GM23338 (cell line): ENCODE results near the gene LARGE1. TPM values are rescaled to one million over a fixed set of nuclear protein-coding genes. Genes with fewer than 3 reads are reported as not detected.

Source experiments
- ATAC-seq: fragments of 200-7000 bp; cut with Tn5 transposase; 3 replicates; pipeline ENCODE4 v1.9.1; 2020
- DNase-seq: peaks from one replicate; pipeline ENCODE4 v3.0.0-alpha.2; 2015; ENCODE audit warnings: low spot score
- H2AFZ ChIP-seq: fragments of 200-600 bp; sonication (generic); 2 replicates; pipeline ENCODE4 v1.8.0; 2016; ENCODE audit warnings: antibody characterized with exemption, mild to moderate bottlenecking, moderate library complexity
- H3F3A ChIP-seq: fragments of 200-600 bp; sonication (generic); replicated peaks from 2 replicates; pipeline ENCODE4 v1.8.0; 2017; ENCODE audit warnings: antibody characterized with exemption, mixed run types, low read depth
- H3K27ac ChIP-seq: fragments of 200-600 bp; sonication (generic); 2 replicates; pipeline ENCODE4 v1.6.1; 2016; ENCODE audit warnings: low read depth
- H3K27me3 ChIP-seq: fragments of 200-600 bp; sonication (generic); 2 replicates; pipeline ENCODE4 v1.8.0; 2016; ENCODE audit warnings: mild to moderate bottlenecking, mixed run types, moderate library complexity; ENCODE audit not compliant: insufficient read depth
- H3K36me3 ChIP-seq: fragments of 200-600 bp; sonication (generic); 2 replicates; pipeline ENCODE4 v1.8.0; 2016; ENCODE audit warnings: mild to moderate bottlenecking; ENCODE audit not compliant: insufficient read depth
- H3K4me1 ChIP-seq: fragments of 200-600 bp; sonication (generic); 2 replicates; pipeline ENCODE4 v1.8.0; 2016; ENCODE audit warnings: mild to moderate bottlenecking, moderate library complexity; ENCODE audit not compliant: insufficient read depth
- H3K4me2 ChIP-seq: fragments of 200-600 bp; sonication (generic); 2 replicates; pipeline ENCODE4 v1.7.1; 2017; ENCODE audit warnings: mixed run types
- H3K4me3 ChIP-seq: fragments of 200-600 bp; sonication (generic); 2 replicates; pipeline ENCODE4 v1.6.1; 2016; ENCODE audit warnings: mixed run types
- H3K79me2 ChIP-seq: fragments of 200-600 bp; sonication (generic); replicated peaks from 2 replicates; pipeline ENCODE4 v1.8.0; 2017; ENCODE audit warnings: mild to moderate bottlenecking; ENCODE audit not compliant: insufficient read depth
- H3K9me2 ChIP-seq: fragments of 200-600 bp; sonication (generic); 2 replicates; pipeline ENCODE4 v1.8.0; 2017; ENCODE audit not compliant: insufficient read depth
- H4K20me1 ChIP-seq: fragments of 200-600 bp; sonication (generic); replicated peaks from 2 replicates; pipeline ENCODE4 v1.8.0; 2017; ENCODE audit warnings: mild to moderate bottlenecking; ENCODE audit not compliant: insufficient read depth
- H3K27ac Mint-ChIP-seq: 2 replicates; pipeline ENCODE4 v1.8.0; 2020; ENCODE audit warnings: inconsistent platforms, mild to moderate bottlenecking, moderate library complexity, mixed read lengths
- H3K27me3 Mint-ChIP-seq: 3 replicates; pipeline ENCODE4 v1.8.0; 2022; ENCODE audit warnings: low read depth, mild to moderate bottlenecking, moderate library complexity, mixed read lengths, inconsistent platforms; ENCODE audit not compliant: insufficient read depth, poor library complexity
- H3K36me3 Mint-ChIP-seq: 3 replicates; pipeline ENCODE4 v1.8.0; 2021; ENCODE audit warnings: low read depth, mild to moderate bottlenecking, inconsistent platforms, moderate library complexity, mixed read lengths
- H3K4me1 Mint-ChIP-seq: 3 replicates; pipeline ENCODE4 v1.8.0; 2020; ENCODE audit warnings: mild to moderate bottlenecking, inconsistent platforms, mixed read lengths
- H3K4me3 Mint-ChIP-seq: 3 replicates; pipeline ENCODE4 v1.8.0; 2021; ENCODE audit warnings: moderate library complexity, mild to moderate bottlenecking, inconsistent platforms, mixed read lengths
- H3K9me3 Mint-ChIP-seq: 3 replicates; pipeline ENCODE4 v1.8.0; 2020; ENCODE audit warnings: moderate library complexity, mild to moderate bottlenecking, inconsistent platforms, mixed read lengths
- CREB1 ChIP-seq: fragments of 250-450 bp; sonication (Bioruptor Pico); IDR thresholded peaks from 2 replicates; pipeline ENCODE4 v1.5.0; 2020; ENCODE audit warnings: low read depth, mild to moderate bottlenecking, moderate library complexity
- POLR2AphosphoS5 ChIP-seq: IDR thresholded peaks from 2 replicates; pipeline ENCODE4 v1.6.1; 2016; ENCODE audit warnings: antibody characterized with exemption, low read depth
- polyA plus RNA-seq: library from polyadenylated mRNA; unstranded; fragments of >200 nt; fragmentation: Nextera tagmentation; extraction: Ambion mirVana; gene quantifications from 2 replicates; pipeline ENCODE4 v1.2.1, GENCODE V29; 2016
- total RNA-seq: library from RNA; depleted of rRNA; stranded (reverse); fragments of >200 nt; shearing (Covaris generic); gene quantifications from 2 replicates; pipeline ENCODE4 v1.2.3, GENCODE V29; 2014
- TF ChIP-seq, protein P1 (sequence below): fragments of 250-450 bp; sonication (Bioruptor Pico); IDR thresholded peaks from 2 replicates; pipeline ENCODE4 v1.5.0; 2020; ENCODE audit warnings: mild to moderate bottlenecking, moderate library complexity
- TF ChIP-seq, protein P2 (sequence below): IDR thresholded peaks from 2 replicates; pipeline ENCODE4 v1.6.1; 2016; ENCODE audit warnings: antibody characterized with exemption

Gene LARGE1
- total and polyA plus RNA-seq, 2 experiments from 2014 or later: 12.8 to 75.6 TPM

DNA sequence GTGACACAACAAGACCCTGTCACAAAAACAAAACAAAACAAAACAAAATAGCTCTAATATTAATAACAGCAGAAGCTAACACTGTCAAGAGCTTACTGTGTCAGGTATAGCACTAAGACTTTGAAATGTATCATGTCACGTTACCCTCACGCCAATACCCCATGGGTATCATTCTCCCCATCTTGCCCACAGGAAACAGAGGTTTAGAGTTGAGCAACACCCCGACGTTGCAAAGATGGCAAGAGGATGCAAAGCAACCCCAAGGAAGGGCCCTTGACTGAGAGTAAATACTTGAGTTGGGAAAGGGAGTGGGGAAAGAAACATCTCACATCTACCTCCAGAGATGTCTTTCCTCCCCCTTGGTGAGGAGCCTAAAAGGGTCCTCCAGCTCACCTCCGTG lies 366.8 kb downstream of the LARGE1 start:
- H3K36me3 Mint-ChIP-seq: peaks cover 16% of the 10 kb centered on the region

More for the DNA sequence above, 366.8 kb downstream of the LARGE1 start:
- Mint-ChIP-seq H3K4me1 (peaks cover 11% of the 10 kb centered on the region; the same call in 2 of the 3 replicates), H3K27ac (no peak overlapping the region), H3K9me3 (no peaks in the 10 kb centered on the region), H3K27me3 (peaks cover 3% of the 10 kb centered on the region), H3K4me3 (no peak overlapping the region)
- no peak overlapping the region for H2AFZ ChIP-seq
- no peak overlapping the region for H3K4me2 ChIP-seq
- 0 out of 2 replicates have a peak, but pooled peaks cover 3% of the 10 kb centered on the region for H3K9me2 ChIP-seq
- peaks cover 18% of the 10 kb centered on the region for H3K79me2 ChIP-seq
- no peaks in the 10 kb centered on the region for H3K36me3 ChIP-seq
- H3K27me3 ChIP-seq: no peaks in the 10 kb centered on the region
- DNase-seq: no peak
- H3K27ac ChIP-seq: no peak overlapping the region
- H4K20me1 ChIP-seq: peaks cover 20% of the 10 kb centered on the region
- ATAC-seq: no peak
- H3K4me1 ChIP-seq: no peaks in the 10 kb centered on the region
- H3K4me3 ChIP-seq: no peak overlapping the region
- no peaks in the 10 kb centered on the region for H3F3A ChIP-seq
- no peak for TF ChIP-seq CREB1 (CRISPR knock-in tag)
- TF ChIP-seq POLR2AphosphoS5: no peak
- TF ChIP-seq, protein P1, sequence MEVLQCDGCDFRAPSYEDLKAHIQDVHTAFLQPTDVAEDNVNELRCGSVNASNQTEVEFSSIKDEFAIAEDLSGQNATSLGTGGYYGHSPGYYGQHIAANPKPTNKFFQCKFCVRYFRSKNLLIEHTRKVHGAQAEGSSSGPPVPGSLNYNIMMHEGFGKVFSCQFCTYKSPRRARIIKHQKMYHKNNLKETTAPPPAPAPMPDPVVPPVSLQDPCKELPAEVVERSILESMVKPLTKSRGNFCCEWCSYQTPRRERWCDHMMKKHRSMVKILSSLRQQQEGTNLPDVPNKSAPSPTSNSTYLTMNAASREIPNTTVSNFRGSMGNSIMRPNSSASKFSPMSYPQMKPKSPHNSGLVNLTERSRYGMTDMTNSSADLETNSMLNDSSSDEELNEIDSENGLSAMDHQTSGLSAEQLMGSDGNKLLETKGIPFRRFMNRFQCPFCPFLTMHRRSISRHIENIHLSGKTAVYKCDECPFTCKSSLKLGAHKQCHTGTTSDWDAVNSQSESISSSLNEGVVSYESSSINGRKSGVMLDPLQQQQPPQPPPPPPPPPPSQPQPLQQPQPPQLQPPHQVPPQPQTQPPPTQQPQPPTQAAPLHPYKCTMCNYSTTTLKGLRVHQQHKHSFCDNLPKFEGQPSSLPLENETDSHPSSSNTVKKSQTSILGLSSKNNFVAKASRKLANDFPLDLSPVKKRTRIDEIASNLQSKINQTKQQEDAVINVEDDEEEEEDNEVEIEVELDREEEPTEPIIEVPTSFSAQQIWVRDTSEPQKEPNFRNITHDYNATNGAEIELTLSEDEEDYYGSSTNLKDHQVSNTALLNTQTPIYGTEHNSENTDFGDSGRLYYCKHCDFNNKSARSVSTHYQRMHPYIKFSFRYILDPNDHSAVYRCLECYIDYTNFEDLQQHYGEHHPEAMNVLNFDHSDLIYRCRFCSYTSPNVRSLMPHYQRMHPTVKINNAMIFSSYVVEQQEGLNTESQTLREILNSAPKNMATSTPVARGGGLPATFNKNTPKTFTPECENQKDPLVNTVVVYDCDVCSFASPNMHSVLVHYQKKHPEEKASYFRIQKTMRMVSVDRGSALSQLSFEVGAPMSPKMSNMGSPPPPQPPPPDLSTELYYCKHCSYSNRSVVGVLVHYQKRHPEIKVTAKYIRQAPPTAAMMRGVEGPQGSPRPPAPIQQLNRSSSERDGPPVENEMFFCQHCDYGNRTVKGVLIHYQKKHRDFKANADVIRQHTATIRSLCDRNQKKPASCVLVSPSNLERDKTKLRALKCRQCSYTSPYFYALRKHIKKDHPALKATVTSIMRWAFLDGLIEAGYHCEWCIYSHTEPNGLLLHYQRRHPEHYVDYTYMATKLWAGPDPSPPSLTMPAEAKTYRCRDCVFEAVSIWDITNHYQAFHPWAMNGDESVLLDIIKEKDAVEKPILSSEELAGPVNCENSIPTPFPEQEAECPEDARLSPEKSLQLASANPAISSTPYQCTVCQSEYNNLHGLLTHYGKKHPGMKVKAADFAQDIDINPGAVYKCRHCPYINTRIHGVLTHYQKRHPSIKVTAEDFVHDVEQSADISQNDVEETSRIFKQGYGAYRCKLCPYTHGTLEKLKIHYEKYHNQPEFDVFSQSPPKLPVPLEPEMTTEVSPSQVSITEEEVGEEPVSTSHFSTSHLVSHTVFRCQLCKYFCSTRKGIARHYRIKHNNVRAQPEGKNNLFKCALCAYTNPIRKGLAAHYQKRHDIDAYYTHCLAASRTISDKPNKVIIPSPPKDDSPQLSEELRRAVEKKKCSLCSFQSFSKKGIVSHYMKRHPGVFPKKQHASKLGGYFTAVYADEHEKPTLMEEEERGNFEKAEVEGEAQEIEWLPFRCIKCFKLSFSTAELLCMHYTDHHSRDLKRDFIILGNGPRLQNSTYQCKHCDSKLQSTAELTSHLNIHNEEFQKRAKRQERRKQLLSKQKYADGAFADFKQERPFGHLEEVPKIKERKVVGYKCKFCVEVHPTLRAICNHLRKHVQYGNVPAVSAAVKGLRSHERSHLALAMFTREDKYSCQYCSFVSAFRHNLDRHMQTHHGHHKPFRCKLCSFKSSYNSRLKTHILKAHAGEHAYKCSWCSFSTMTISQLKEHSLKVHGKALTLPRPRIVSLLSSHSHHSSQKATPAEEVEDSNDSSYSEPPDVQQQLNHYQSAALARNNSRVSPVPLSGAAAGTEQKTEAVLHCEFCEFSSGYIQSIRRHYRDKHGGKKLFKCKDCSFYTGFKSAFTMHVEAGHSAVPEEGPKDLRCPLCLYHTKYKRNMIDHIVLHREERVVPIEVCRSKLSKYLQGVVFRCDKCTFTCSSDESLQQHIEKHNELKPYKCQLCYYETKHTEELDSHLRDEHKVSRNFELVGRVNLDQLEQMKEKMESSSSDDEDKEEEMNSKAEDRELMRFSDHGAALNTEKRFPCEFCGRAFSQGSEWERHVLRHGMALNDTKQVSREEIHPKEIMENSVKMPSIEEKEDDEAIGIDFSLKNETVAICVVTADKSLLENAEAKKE (CRISPR knock-in tag): no peak
- TF ChIP-seq, protein P2, sequence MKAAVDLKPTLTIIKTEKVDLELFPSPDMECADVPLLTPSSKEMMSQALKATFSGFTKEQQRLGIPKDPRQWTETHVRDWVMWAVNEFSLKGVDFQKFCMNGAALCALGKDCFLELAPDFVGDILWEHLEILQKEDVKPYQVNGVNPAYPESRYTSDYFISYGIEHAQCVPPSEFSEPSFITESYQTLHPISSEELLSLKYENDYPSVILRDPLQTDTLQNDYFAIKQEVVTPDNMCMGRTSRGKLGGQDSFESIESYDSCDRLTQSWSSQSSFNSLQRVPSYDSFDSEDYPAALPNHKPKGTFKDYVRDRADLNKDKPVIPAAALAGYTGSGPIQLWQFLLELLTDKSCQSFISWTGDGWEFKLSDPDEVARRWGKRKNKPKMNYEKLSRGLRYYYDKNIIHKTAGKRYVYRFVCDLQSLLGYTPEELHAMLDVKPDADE: no peak
